Left colon (tissue), 2 donors: ENCODE results near the gene CCSER2. TPM values are rescaled to one million over a fixed set of nuclear protein-coding genes. Genes with fewer than 3 reads are reported as not detected.
"Not testable (repeated sequence)": the region's sequence is repeated elsewhere in the genome, so short reads cannot be mapped to it uniquely, and the experiment has no call there.

Experiments used
- ATAC-seq: fragments of 200-7000 bp; cut with Tn5 transposase; one replicate; pipeline ENCODE4 v1.9.1; 2020; ENCODE audit warnings: mild to moderate bottlenecking, moderate library complexity
- DNase-seq, 2 donors: peaks; one replicate each; pipeline ENCODE4 v3.0.0-alpha.2; 2020
- intact Hi-C, 2 donors: fragments of 100-400 bp; cut with DNase I in 1 of 2; cut with micrococcal nuclease in 1 of 2; formaldehyde crosslinking; loops; one replicate each; pipeline versions ENCODE4 v1.11.2 to v1.14.0; 2022; cut with DNase I, micrococcal nuclease
- total RNA-seq, 2 donors: library from RNA; stranded (reverse); fragmentation: NEBNext Ultra II Directional; extraction: Animal tissue kit (Norgen Biotek cat#: 25700); gene quantifications; one replicate each; pipeline ENCODE4 v1.2.1, GENCODE V29; 2021
- donor health status: DM: no; HTN: no; CAD: no.
- donor health status: DM: yes; HTN: yes; CAD: no.

Gene CCSER2
- total RNA-seq, 2 donors from 2014 or later: 39.4 to 51.2 TPM

GRCh38 chr10:84415539-84416244 lies 87.3 kb downstream of the CCSER2 start:
- ATAC-seq (peak; percentile 78), DNase-seq (peak; percentile 17 to 33)
- intact Hi-C loops: no loop called here

- intact Hi-C loops: no loop called here
- peak; percentile 89 for ATAC-seq
- DNase-seq: peak in 1 of 2 donors; percentile 15
Observed at GRCh38 chr10:84416245-84416555, 87.8 kb downstream of the CCSER2 start.

DNA sequence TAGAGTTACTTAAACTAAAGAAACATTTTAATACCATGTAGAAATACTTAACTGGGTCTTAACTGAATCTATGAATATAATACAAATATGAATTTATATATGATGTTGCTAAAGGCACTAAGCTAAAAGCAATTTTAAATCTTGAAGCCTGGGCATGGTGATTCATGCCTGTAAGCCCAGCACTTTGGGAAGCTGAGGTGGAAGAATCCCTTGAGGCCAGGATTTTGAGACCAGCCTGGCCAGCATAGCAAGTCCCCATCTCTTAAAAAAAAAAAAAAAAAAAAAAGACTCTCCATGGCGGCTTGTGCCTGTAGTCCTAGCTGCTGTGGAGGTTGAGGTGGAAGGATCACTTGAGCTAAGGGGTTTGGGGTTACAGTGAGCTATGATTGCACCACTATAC lies 95.3 kb downstream of the CCSER2 start:
- ATAC-seq (no peak), DNase-seq (no peak)
- intact Hi-C loops: no loop called here

- intact Hi-C loops: no loop called here
- ATAC-seq: peak; percentile 99
- peak; percentile 72 to 89 for DNase-seq
Observed at GRCh38 chr10:84424731-84425167, 96.4 kb downstream of the CCSER2 start.

DNA sequence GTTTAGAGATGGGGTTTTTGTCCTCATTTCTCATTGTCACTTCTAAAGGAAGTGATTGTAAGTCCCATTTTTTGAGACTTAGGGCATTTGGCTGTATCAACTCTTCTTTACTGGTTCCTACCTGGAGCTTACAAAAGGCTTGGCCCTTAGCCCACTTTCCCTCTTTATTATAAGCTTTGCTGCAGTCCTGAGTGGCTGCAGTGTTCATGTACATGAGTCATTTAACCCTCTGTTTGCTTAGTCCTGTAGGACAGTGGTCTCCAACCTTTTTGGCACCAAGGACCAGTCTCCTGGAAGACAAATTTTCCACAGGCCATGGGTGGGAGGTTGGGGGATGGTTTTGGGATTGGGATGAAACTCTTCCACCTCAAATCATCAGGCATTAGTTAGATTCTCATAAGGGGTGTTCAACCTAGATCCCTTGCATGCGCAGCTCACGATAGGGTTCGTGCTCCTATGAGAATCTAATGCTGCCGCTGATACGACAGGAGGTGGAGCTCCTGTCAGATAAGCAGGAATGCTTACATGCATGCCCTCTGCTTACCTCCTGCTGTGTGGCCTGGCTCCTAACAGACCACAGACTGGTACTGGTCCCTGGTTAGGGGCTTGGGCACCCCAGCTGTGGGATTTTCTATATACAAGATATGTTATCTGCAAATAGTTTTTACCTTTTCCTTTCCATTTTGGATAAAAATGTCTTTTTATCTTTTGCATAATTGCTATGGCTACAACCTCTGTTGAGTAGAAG lies 99.7 kb downstream of the CCSER2 start:
- DNase-seq (no peak), ATAC-seq (no peak)
- intact Hi-C loops: no loop called here

DNA sequence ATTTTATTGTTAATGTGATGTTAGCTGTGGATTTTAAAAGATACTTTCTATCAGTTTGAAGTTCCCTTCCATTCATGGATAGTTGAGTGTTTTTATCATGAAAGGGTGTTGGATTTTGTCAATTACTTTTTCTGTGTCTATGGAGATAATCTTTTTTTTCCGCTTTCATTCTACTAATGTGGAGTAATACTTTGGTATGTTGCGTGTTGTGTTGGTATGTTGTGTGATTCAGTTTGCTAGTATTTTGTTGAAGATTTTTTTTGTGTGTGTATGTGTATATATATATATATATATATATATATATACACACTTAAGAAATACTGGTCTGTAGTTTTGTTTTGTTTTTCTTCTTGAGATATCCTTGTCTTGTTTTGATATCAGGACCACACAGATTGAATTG lies 100.3 kb downstream of the CCSER2 start:
- intact Hi-C loops: no loop called here
- DNase-seq: no peak
- no peak for ATAC-seq

- ATAC-seq (peak; percentile 99), DNase-seq (peak; percentile 73 to 82)
- intact Hi-C loops: no loop called here
Observed at GRCh38 chr10:84429926-84430520, 101.6 kb downstream of the CCSER2 start.

DNA sequence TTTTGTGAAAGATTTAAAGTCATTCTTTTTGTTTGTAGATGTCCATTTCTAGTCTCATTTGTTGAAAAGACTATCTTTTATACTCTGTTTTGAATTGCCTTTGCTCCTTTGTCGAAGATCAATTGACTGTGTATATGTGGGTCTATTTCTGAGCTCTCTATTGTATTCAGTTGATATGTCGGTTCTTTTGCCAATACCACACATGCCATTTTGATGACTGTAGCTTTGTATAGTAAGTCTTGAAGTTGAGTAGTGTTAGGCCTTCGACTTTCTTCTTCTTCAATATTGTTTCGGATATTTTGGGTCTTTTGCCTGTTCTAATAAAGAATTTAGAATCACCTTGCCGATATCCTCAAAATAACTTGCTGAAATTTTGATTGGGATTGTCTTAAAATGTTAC lies 104.5 kb downstream of the CCSER2 start:
- DNase-seq (no peak), ATAC-seq (no peak)
- intact Hi-C loops: no loop called here

GRCh38 chr10:84440781-84441180 lies 112.4 kb downstream of the CCSER2 start:
- no peak for ATAC-seq

DNA sequence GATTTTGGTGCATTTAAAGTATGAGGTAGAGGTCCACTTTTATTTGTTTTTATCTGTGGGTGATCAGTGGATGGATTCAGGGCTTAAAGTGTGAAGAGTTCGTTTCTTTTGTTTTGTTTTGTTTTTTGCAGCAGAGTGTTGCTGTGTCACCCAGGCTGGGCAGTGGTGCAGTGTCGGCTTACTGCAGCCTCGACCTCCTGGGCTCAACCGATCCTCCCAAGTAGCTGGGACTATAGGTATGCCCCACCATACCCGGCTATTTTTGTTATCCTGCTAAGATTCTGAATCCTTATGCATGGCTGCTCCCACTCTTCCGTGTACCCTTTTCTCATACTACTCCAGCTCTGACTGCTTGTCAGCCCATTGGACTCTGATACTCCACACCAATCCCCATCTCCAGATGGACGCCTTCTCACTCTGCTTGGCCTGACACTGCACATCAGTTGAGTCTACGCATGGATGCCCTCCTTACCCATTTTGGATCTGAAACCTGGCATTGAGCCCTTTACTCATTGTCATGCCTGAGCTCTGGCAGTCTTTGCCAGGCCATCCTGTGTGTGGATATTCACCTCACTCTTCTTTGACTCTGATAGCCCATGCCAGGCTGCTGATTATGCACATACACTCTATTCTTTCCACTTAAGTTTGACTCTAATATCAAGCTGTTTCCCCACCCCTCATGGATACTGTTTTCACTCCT lies 119.5 kb downstream of the CCSER2 start:
- ATAC-seq: no peak
- DNase-seq: no peak
- intact Hi-C loops: no loop called here

More at GRCh38 chr10:84440781-84441180, 112.4 kb downstream of the CCSER2 start:
- DNase-seq: no peak
- intact Hi-C loops: no loop called here

GRCh38 chr10:84449351-84449750 lies 121.0 kb downstream of the CCSER2 start:
- ATAC-seq, intact Hi-C loops, DNase-seq: not testable (repeated sequence)

DNA sequence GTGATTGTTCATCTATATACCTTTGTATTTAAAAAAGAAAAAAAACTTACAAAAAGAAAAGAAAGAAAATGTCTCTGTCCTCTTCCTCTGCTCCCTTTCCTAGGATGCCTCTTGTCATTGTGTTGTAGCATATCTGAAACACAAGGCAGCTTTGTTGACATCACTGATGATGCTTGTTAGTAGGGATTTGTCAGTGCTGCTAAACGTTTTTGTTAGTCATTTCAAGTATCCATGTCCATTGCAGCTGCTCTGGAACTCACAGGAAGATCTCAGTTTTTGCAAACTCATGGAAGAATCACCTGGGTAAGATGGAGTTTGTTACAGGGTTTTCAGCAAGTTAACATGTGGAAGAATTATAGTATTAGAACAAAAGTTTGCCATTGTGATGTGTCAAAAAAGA lies 123.6 kb downstream of the CCSER2 start:
- no peak for ATAC-seq
- intact Hi-C loops: no loop called here
- no peak for DNase-seq

GRCh38 chr10:84453303-84453702 lies 124.9 kb downstream of the CCSER2 start:
- ATAC-seq (no peak), DNase-seq (no peak)
- intact Hi-C loops: no loop called here

- ATAC-seq (no peak), DNase-seq (no peak)
- intact Hi-C loops: no loop called here
Observed at GRCh38 chr10:84456126-84456525, 127.7 kb downstream of the CCSER2 start.

DNA sequence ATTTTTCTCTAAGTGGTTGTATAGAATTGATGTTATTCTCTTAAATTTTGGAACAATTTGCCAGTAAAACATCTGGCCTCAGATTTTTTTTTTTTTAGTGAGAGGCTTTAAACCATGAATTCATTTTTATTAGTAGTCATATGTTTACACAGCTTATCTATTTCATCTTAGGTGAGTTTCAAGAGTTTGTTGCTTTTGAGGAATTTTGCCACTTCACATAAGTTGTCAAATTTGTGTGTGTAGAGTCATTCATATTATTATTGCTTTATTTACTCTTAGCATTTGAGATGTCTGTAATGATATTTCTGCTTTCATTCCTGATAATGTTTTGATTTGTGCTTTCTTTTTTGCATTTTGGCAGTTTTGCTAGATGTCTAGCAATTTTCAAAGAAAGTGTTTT lies 132.1 kb downstream of the CCSER2 start:
- no peak for ATAC-seq
- no peak for DNase-seq
- intact Hi-C loops: no loop called here

- peak; percentile 34 for ATAC-seq
- no peak for DNase-seq
- intact Hi-C loops: no loop called here
Observed at GRCh38 chr10:84469470-84469869, 141.1 kb downstream of the CCSER2 start.

- no peak for ATAC-seq
- DNase-seq: no peak
- intact Hi-C loops: no loop called here
Observed at GRCh38 chr10:84473136-84473535, 144.7 kb downstream of the CCSER2 start.

DNA sequence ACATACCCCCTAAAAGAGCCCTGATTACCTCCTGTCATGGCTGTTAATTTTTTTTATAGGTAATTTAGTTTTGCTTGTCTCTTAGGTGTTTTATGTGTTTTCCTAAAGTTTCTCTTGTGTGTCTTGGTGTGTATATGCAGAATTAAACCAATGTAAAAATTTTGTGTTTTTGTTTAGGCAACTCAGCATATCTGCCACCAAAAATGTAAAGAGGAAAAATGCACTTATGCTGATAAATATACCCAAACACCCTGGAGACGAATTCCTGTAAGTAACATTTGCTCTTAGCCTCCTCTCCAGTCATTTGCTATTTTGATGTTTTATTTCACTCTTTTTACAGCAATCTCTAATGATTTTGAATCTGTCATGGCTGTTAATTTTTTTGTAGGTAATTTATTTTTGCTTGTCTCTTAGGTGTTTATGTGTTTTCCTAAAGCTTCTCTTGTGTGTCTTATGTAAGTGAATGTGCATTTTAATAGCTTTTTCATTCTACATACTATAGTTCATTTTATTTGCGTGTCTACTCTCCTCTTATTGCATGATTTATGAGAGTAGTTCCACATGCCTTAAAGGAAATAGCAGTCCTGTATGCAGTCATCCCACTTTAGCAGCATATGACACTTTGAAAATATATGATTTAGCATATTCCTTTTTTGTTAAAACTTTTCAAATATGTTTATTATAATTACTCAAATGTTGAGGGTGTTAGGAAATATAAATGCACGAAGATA lies 149.2 kb downstream of the CCSER2 start:
- DNase-seq (no peak), ATAC-seq (no peak)
- intact Hi-C loops: no loop called here

DNA sequence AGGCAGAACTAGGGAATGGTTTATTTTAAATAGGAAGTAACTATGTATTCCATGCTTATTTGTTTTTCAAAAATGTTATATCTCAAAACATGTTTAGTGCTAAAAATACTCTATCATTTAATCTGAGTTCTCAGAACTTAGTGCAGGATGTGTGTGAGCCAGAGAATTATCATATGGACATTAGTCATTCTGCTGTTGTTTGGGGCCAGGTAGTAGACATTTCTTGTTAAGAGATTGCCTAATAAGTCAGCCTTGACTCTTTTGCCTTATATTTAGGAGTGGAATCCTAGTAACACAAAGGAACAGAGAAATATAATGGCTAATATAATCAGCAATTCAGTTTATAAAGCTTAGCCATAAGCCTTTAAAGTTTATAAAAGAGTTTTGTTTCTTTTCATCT lies 149.8 kb downstream of the CCSER2 start:
- intact Hi-C loops: no loop called here
- DNase-seq (no peak), ATAC-seq (no peak)
